Right atrium auricular region (tissue), 2 donors: ENCODE data around the gene MFSD12. TPM values are rescaled to one million over a fixed set of nuclear protein-coding genes. Genes with fewer than 3 reads are reported as not detected.

Source experiments
- DNase-seq: peaks from one replicate; pipeline ENCODE4 v3.0.0-alpha.2; 2019; ENCODE audit warnings: low spot score
- H3K27ac ChIP-seq, 2 donors: fragments of 200-600 bp; sonication (generic); 1 replicate in 1 of 2; 2 replicates in 1 of 2; pipeline ENCODE4 v1.5.1; 2016 to 2019
- H3K27me3 ChIP-seq, 2 donors: fragments of 200-600 bp; sonication (generic); one replicate each; pipeline versions ENCODE4 v1.5.1 to v1.6.0; 2017 to 2019
- H3K36me3 ChIP-seq: fragments of 200-600 bp; sonication (generic); one replicate; pipeline ENCODE4 v1.5.1; 2016
- H3K4me1 ChIP-seq, 2 donors: fragments of 200-600 bp; sonication (generic); one replicate each; pipeline versions ENCODE4 v1.5.1 to v1.6.0; 2017 to 2019
- H3K4me3 ChIP-seq, 2 donors: fragments of 200-600 bp; sonication (generic); 1 replicate in 1 of 2; 2 replicates in 1 of 2; pipeline ENCODE4 v1.5.1; 2017 to 2019; ENCODE audit warnings: mild to moderate bottlenecking in 1 of 2, moderate library complexity in 1 of 2
- H3K9me3 ChIP-seq, 2 donors: fragments of 200-600 bp; sonication (generic); one replicate each; pipeline ENCODE4 v1.5.1; 2019
- CTCF ChIP-seq, 2 donors: fragments of 200-600 bp; sonication (generic); IDR thresholded peaks; one replicate each; pipeline ENCODE4 v1.5.1; 2019; ENCODE audit warnings: antibody characterized with exemption in 2 of 2
- total RNA-seq, 2 donors: library from RNA; depleted of rRNA; stranded (reverse); fragments of >200 nt; gene quantifications; one replicate each; pipeline ENCODE4 v1.1.0, GENCODE V29; 2016

The MFSD12 gene
- total RNA-seq, 2 donors from 2014 or later = 15.8 to 35.4 TPM

GRCh38 chr19:3518255-3518654, 39.1 kb downstream of the MFSD12 start:
- Histone ChIP-seq H3K9me3 (no peaks in the 10 kb centered on the region), H3K27ac (no peak overlapping the region), H3K27me3 (no peaks in the 10 kb centered on the region), H3K36me3 (peaks cover 12% of the 10 kb centered on the region), H3K4me1 (peaks cover 0 to 17% of the 10 kb centered on the region in 2 donors), H3K4me3 (no peak overlapping the region)
- TF ChIP-seq CTCF (IDR thresholded peaks at IDR 0.05) = no peak
- DNase-seq = no peak

DNA sequence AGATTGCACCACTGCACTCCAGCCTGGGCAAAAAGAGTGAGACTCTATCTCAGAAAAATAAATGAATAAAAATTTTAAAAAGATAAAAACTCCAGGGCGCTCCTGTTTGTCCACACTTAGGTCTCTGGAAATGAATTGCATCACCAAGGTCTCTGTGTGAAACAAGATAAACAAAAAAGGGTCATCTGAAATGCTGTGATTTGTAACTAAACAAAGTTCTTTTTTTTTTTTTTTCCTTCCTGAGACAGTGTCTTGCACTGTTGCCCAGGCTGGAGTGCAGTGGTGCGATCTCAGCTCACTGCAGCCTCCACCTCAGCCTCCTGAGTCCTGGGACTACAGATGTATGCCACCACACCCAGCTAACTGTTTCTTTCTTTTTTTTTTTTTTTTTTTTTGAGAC, 39.7 kb downstream of the MFSD12 start:
- no peak overlapping the region for H3K4me3 ChIP-seq
- H3K27ac ChIP-seq = no peak overlapping the region
- no peak for TF ChIP-seq CTCF (IDR thresholded peaks at IDR 0.05)
- no peaks in the 10 kb centered on the region for H3K9me3 ChIP-seq
- H3K36me3 ChIP-seq = peaks cover 7% of the 10 kb centered on the region
- no peak for DNase-seq
- H3K27me3 ChIP-seq = no peaks in the 10 kb centered on the region
- peaks cover 0 to 23% of the 10 kb centered on the region in 2 donors for H3K4me1 ChIP-seq

GRCh38 chr19:3516675-3517207, 40.6 kb downstream of the MFSD12 start:
- no peak overlapping the region for H3K27ac ChIP-seq
- DNase-seq = no peak
- TF ChIP-seq CTCF (IDR thresholded peaks at IDR 0.05) = no peak
- peaks cover 7% of the 10 kb centered on the region for H3K36me3 ChIP-seq
- no peaks in the 10 kb centered on the region for H3K27me3 ChIP-seq
- no peaks in the 10 kb centered on the region for H3K9me3 ChIP-seq
- H3K4me1 ChIP-seq = peaks cover 0 to 32% of the 10 kb centered on the region in 2 donors
- H3K4me3 ChIP-seq = no peak overlapping the region

GRCh38 chr19:3515891-3516422, 41.4 kb downstream of the MFSD12 start:
- no peaks in the 10 kb centered on the region for H3K9me3 ChIP-seq
- peaks cover 7% of the 10 kb centered on the region for H3K36me3 ChIP-seq
- H3K27me3 ChIP-seq = no peaks in the 10 kb centered on the region
- no peak for DNase-seq
- no peak overlapping the region for H3K4me3 ChIP-seq
- peaks cover 0 to 39% of the 10 kb centered on the region in 2 donors for H3K4me1 ChIP-seq
- H3K27ac ChIP-seq = no peak overlapping the region
- TF ChIP-seq CTCF (IDR thresholded peaks at IDR 0.05) = no peak

- DNase-seq = no peak
- H3K27ac ChIP-seq = no peak overlapping the region
- no peaks in the 10 kb centered on the region for H3K27me3 ChIP-seq
- peaks cover 5% of the 10 kb centered on the region for H3K36me3 ChIP-seq
- no peak overlapping the region for H3K4me3 ChIP-seq
- TF ChIP-seq CTCF (IDR thresholded peaks at IDR 0.05) = no peak
- no peaks in the 10 kb centered on the region for H3K9me3 ChIP-seq
- peaks cover 0 to 39% of the 10 kb centered on the region in 2 donors for H3K4me1 ChIP-seq
These were observed 42.5 kb downstream of the MFSD12 start for GRCh38 chr19:3514930-3515329.
